ENCODE results near the gene TMEM184B. TPM values are rescaled to one million over a fixed set of nuclear protein-coding genes. Genes with fewer than 3 reads are reported as not detected.
A peak's percentile ranks its signal among the peaks of the same experiment; 100 is the strongest.

The TMEM184B gene
- polyA plus RNA-seq, 1 donor (not counting 4 experiments of a cell fraction or from before 2014, with no cell fraction given): 18.8 TPM

- TF ChIP-seq EZH2 (IDR thresholded peaks at IDR 0.05; ENCODE audit: low read length) (no peak), CTCF (optimal IDR thresholded peaks at IDR 0.05 in 1 of 3, IDR thresholded peaks at IDR 0.05 in 1 of 3, conservative IDR thresholded peaks at IDR 0.05 in 1 of 3; ENCODE audit: extremely low read depth in 1 of 3, insufficient read depth in 2 of 3, low read length in 3 of 3) (no peak)
- Histone ChIP-seq H3K4me3 (ENCODE audit: control insufficient read depth in 2 of 3, extremely low read depth in 1 of 3, insufficient read depth in 2 of 3, low read depth in 1 of 3, low read length in 3 of 3) (peak overlapping the region in 1 of 3 experiments; percentile 100), H3K4me2 (ENCODE audit: control insufficient read depth, extremely low read depth, insufficient read depth, low read depth, low read length) (peak overlapping the region; percentile 98), H3K27ac (ENCODE audit: control insufficient read depth, insufficient read depth, low read length) (peak overlapping the region; percentile 96), H3K4me1 (ENCODE audit: control insufficient read depth, extremely low read depth, insufficient read depth, low read length) (peaks cover 68% of the 10 kb centered on the region), H3K36me3 (ENCODE audit: control insufficient read depth in 2 of 2, extremely low read depth in 1 of 2, insufficient read depth in 2 of 2, low read length in 2 of 2) (peaks cover 18 to 65% of the 10 kb centered on the region in 2 experiments), H3K9me3 (ENCODE audit: control insufficient read depth, low read depth, low read length) (no peaks in the 10 kb centered on the region), H3K27me3 (ENCODE audit: control insufficient read depth, extremely low read depth, insufficient read depth, low read length) (no peaks in the 10 kb centered on the region), H3K9me1 (ENCODE audit: control insufficient read depth, extremely low read depth, insufficient read depth, low read length) (peaks cover 11% of the 10 kb centered on the region), H3K9ac (ENCODE audit: control insufficient read depth, extremely low read depth, insufficient read depth, low read length) (peak overlapping the region; percentile 99), H3K79me2 (ENCODE audit: control insufficient read depth, insufficient read depth, low read length) (peaks cover 97% of the 10 kb centered on the region), H4K20me1 (ENCODE audit: control insufficient read depth, extremely low read depth, insufficient read depth, low read length) (peaks cover 59% of the 10 kb centered on the region), H2AFZ (ENCODE audit: control insufficient read depth, low read length) (no peak overlapping the region)
- FAIRE-seq (no peak), DNase-seq (ENCODE audit: low read depth, low spot score) (no peak)
- dilution Hi-C loops (cut with MboI; ENCODE audit: extremely low pct_ligation_motif_present, low sequenced_read_pairs): no loop called here
Observed at GRCh38 chr22:38312261-38312800, 39.5 kb upstream of the TMEM184B start.

- no peaks in the 10 kb centered on the region for H3K27me3 ChIP-seq (ENCODE audit: control insufficient read depth, extremely low read depth, insufficient read depth, low read length)
- no peak overlapping the region for H2AFZ ChIP-seq (ENCODE audit: control insufficient read depth, low read length)
- peaks cover 62% of the 10 kb centered on the region for H4K20me1 ChIP-seq (ENCODE audit: control insufficient read depth, extremely low read depth, insufficient read depth, low read length)
- no peak for TF ChIP-seq CTCF (optimal IDR thresholded peaks at IDR 0.05 in 1 of 3, IDR thresholded peaks at IDR 0.05 in 1 of 3, conservative IDR thresholded peaks at IDR 0.05 in 1 of 3; ENCODE audit: extremely low read depth in 1 of 3, insufficient read depth in 2 of 3, low read length in 3 of 3)
- no peak for TF ChIP-seq EZH2 (IDR thresholded peaks at IDR 0.05; ENCODE audit: low read length)
- dilution Hi-C loops (cut with MboI; ENCODE audit: extremely low pct_ligation_motif_present, low sequenced_read_pairs): no loop called here
- no peak overlapping the region for H3K4me2 ChIP-seq (ENCODE audit: control insufficient read depth, extremely low read depth, insufficient read depth, low read depth, low read length)
- H3K9me3 ChIP-seq (ENCODE audit: control insufficient read depth, low read depth, low read length): no peaks in the 10 kb centered on the region
- peaks cover 18 to 65% of the 10 kb centered on the region in 2 experiments for H3K36me3 ChIP-seq (ENCODE audit: control insufficient read depth in 2 of 2, extremely low read depth in 1 of 2, insufficient read depth in 2 of 2, low read length in 2 of 2)
- H3K4me1 ChIP-seq (ENCODE audit: control insufficient read depth, extremely low read depth, insufficient read depth, low read length): peaks cover 77% of the 10 kb centered on the region
- peaks cover 99% of the 10 kb centered on the region for H3K79me2 ChIP-seq (ENCODE audit: control insufficient read depth, insufficient read depth, low read length)
- H3K4me3 ChIP-seq (ENCODE audit: control insufficient read depth in 2 of 3, extremely low read depth in 1 of 3, insufficient read depth in 2 of 3, low read depth in 1 of 3, low read length in 3 of 3): no peak overlapping the region
- peak overlapping the region; percentile 1 for H3K27ac ChIP-seq (ENCODE audit: control insufficient read depth, insufficient read depth, low read length)
- peaks cover 11% of the 10 kb centered on the region for H3K9me1 ChIP-seq (ENCODE audit: control insufficient read depth, extremely low read depth, insufficient read depth, low read length)
- FAIRE-seq (no peak), DNase-seq (ENCODE audit: low read depth, low spot score) (no peak)
- no peak overlapping the region for H3K9ac ChIP-seq (ENCODE audit: control insufficient read depth, extremely low read depth, insufficient read depth, low read length)
Observed at GRCh38 chr22:38311323-38311620, 38.5 kb upstream of the TMEM184B start.

Measured in keratinocyte (primary cell).